Thoracic aorta (tissue), 2 donors: ENCODE data around the gene SLC22A23. TPM values are rescaled to one million over a fixed set of nuclear protein-coding genes. Genes with fewer than 3 reads are reported as not detected.

Source experiments
- ATAC-seq: fragments of 150-250 bp; one replicate; pipeline ENCODE4 v1.8.0; 2017; ENCODE audit warnings: low read depth; ENCODE audit not compliant: insufficient number of reproducible peaks, low FRiP score
- DNase-seq: peaks from one replicate; pipeline ENCODE4 v3.0.0-alpha.2; 2020; ENCODE audit warnings: low spot score
- H3K27ac ChIP-seq, 2 donors: fragments of 200-600 bp; sonication (generic); 1 replicate in 1 of 2; 2 replicates in 1 of 2; pipeline ENCODE4 v1.5.1; 2016; ENCODE audit warnings: mild to moderate bottlenecking in 2 of 2, moderate library complexity in 2 of 2
- H3K27me3 ChIP-seq: fragments of 200-600 bp; sonication (generic); replicated peaks from 2 replicates; pipeline ENCODE4 v1.6.0; 2016; ENCODE audit warnings: mild to moderate bottlenecking; ENCODE audit not compliant: insufficient read depth
- H3K36me3 ChIP-seq: fragments of 200-600 bp; sonication (generic); one replicate; pipeline ENCODE4 v1.5.1; 2016
- H3K4me1 ChIP-seq, 2 donors: fragments of 200-600 bp; sonication (generic); 1 replicate in 1 of 2; 2 replicates in 1 of 2; pipeline versions ENCODE4 v1.5.1 to v1.6.0; 2016; ENCODE audit warnings: low read depth in 2 of 2, mild to moderate bottlenecking in 1 of 2; ENCODE audit not compliant: control insufficient read depth in 1 of 2
- H3K4me3 ChIP-seq: fragments of 200-600 bp; sonication (generic); 2 replicates; pipeline ENCODE4 v1.5.1; 2016; ENCODE audit warnings: mild to moderate bottlenecking
- H3K9me3 ChIP-seq: fragments of 200-600 bp; sonication (generic); 2 replicates; pipeline ENCODE4 v1.5.1; 2016
- CTCF ChIP-seq: fragments of 200-600 bp; sonication (generic); IDR thresholded peaks from one replicate; pipeline ENCODE4 v1.5.1; 2019; ENCODE audit warnings: antibody characterized with exemption
- total RNA-seq, 2 donors: library from RNA; depleted of rRNA; stranded (reverse); fragments of >200 nt; gene quantifications; one replicate each; pipeline versions ENCODE4 v1.1.0 to v1.2.3, GENCODE V29; 2016

Gene SLC22A23
- total RNA-seq, 2 donors from 2014 or later = 5.1 to 9.7 TPM

- no peaks in the 10 kb centered on the region for H3K9me3 ChIP-seq
- H3K4me1 ChIP-seq = peaks cover 0 to 10% of the 10 kb centered on the region in 2 donors
- ATAC-seq = no peak
- no peak for TF ChIP-seq CTCF
- no peak overlapping the region for H3K4me3 ChIP-seq
- H3K27me3 ChIP-seq = no peaks in the 10 kb centered on the region
- no peak for DNase-seq
- no peak overlapping the region for H3K27ac ChIP-seq
- no peaks in the 10 kb centered on the region for H3K36me3 ChIP-seq
Measured at GRCh38 chr6:3337521-3338350, 119.1 kb downstream of the SLC22A23 start.

- Histone ChIP-seq H3K9me3 (no peaks in the 10 kb centered on the region), H3K27ac (no peak overlapping the region), H3K4me1 (peaks cover 0 to 10% of the 10 kb centered on the region in 2 donors), H3K36me3 (no peaks in the 10 kb centered on the region), H3K4me3 (no peak overlapping the region), H3K27me3 (no peaks in the 10 kb centered on the region)
- ATAC-seq = no peak
- no peak for DNase-seq
- no peak for TF ChIP-seq CTCF
Measured at GRCh38 chr6:3336859-3337515, 119.9 kb downstream of the SLC22A23 start.

GRCh38 chr6:3336066-3336786, 120.6 kb downstream of the SLC22A23 start:
- DNase-seq (no peak), ATAC-seq (no peak)
- H3K36me3 ChIP-seq = no peaks in the 10 kb centered on the region
- H3K4me3 ChIP-seq = no peak overlapping the region
- TF ChIP-seq CTCF = no peak
- H3K27me3 ChIP-seq = no peaks in the 10 kb centered on the region
- H3K4me1 ChIP-seq = peaks cover 0 to 10% of the 10 kb centered on the region in 2 donors
- no peak overlapping the region for H3K27ac ChIP-seq
- H3K9me3 ChIP-seq = no peaks in the 10 kb centered on the region

GRCh38 chr6:3335169-3335568, 121.7 kb downstream of the SLC22A23 start:
- no peaks in the 10 kb centered on the region for H3K27me3 ChIP-seq
- H3K4me1 ChIP-seq = peaks cover 0 to 10% of the 10 kb centered on the region in 2 donors
- DNase-seq (no peak), ATAC-seq (no peak)
- no peaks in the 10 kb centered on the region for H3K9me3 ChIP-seq
- H3K27ac ChIP-seq = no peak overlapping the region
- no peak for TF ChIP-seq CTCF
- H3K4me3 ChIP-seq = no peak overlapping the region
- no peaks in the 10 kb centered on the region for H3K36me3 ChIP-seq

- no peak overlapping the region for H3K4me3 ChIP-seq
- DNase-seq = no peak
- no peaks in the 10 kb centered on the region for H3K27me3 ChIP-seq
- ATAC-seq = no peak
- no peak overlapping the region for H3K27ac ChIP-seq
- no peak for TF ChIP-seq CTCF
- H3K36me3 ChIP-seq = no peaks in the 10 kb centered on the region
- peaks cover 0 to 10% of the 10 kb centered on the region in 2 donors for H3K4me1 ChIP-seq
- H3K9me3 ChIP-seq = no peaks in the 10 kb centered on the region
Measured at GRCh38 chr6:3334555-3334954, 122.3 kb downstream of the SLC22A23 start.
